Ureter (tissue), 1 donor: Measurements from ENCODE around the gene KRT32. TPM values are rescaled to one million over a fixed set of nuclear protein-coding genes. Genes with fewer than 3 reads are reported as not detected.
"Not testable (repeated sequence)": the region's sequence is repeated elsewhere in the genome, so short reads cannot be mapped to it uniquely, and the experiment has no call there.

Experiments used
- DNase-seq: peaks from one replicate; pipeline ENCODE4 v3.0.0-alpha.2; 2020; ENCODE audit warnings: low spot score
- total RNA-seq: library from RNA; stranded (reverse); gene quantifications from one replicate; pipeline ENCODE4 v1.2.4, GENCODE V29; 2023
- donor health status: DM: yes; HTN: yes; CAD: no.

Gene KRT32
- total RNA-seq, 1 donor from 2014 or later, result not detected

DNA sequence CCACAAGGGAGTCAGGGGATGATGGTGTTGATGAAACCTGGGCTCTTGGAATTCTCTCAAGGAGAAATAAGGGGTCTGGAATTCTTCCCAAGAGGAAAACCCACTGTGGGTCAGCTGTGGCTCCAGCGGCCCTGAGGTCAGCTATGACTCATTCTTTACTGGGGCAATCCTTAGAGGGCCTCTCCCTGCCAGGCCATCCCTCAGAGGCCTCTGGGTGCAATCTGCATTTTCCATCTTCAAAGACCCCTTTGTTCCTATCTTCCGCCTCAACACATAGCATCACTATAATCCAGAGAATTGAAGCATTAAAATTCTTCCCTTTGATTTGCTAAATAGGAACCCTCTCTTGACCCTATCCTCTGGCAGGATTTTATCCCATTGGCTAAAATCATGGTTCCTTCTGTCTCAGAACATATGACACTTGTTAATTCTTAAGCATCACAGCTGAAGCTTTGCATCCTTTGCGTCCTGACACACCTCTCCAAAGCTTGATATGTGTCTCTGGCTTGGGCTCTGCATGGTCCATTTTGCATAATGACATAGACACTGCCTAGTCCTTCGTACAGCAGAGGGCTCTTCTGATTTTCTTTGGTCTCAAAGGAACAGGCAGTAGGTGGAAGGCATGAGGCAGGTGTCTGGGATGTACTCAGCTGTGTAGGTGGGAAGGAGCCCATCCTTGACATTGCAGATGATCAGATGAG lies 38.4 kb downstream of the KRT32 start:
- DNase-seq, result no peak

DNA sequence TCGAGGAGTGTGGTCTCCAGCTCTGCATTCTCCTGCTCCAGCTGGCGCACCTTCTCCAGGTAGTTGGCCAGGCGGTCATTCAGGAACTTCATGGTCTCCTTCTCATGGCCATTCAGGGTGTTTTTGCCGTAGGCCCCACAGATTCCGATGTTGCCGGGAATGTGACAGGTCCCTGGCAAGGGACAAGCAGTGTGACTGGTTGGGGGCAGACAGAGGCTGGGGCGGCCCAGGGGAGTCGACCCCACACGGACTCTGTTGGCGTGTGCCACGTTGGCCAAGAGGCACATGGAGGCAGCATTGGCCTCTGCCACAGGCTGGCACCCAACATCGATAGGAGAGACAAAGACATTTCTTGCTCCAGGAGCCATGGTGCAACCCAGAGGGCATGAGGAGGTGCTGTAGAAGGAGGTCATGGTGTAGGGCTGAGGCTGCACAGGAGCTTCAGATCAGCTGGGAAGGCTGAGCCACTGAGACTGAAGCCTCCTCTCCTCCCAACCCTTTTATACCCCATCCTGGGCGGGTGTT lies 43.0 kb downstream of the KRT32 start, which contains the start of gene KRT37:
Gene KRT37 (minus strand): TSS at position 475 of the 525 bp plus-strand sequence. CDS start 62 bp downstream, at position 413.
- DNase-seq, result no peak

DNA sequence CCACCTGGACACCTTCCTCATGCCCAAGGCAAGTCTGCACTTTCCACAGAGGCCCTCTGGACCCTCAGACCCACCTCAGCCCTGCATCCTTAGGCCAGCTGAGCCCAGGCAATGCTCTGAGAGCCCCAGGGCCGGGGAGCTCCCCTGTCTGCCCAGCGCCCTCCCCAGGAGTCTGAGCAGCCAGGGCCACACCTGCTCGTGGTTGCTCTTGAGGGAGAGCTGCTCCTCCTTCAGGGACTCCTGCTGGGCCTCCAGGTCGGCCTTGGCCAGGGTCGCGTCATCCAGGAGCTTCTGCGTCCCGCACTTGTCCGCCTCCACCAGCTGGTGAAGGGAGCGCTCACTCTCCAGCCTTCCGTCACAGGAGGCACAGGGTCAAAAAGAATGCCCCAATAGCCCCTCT lies 44.6 kb downstream of the KRT32 start:
- not testable (repeated sequence) for DNase-seq

DNA sequence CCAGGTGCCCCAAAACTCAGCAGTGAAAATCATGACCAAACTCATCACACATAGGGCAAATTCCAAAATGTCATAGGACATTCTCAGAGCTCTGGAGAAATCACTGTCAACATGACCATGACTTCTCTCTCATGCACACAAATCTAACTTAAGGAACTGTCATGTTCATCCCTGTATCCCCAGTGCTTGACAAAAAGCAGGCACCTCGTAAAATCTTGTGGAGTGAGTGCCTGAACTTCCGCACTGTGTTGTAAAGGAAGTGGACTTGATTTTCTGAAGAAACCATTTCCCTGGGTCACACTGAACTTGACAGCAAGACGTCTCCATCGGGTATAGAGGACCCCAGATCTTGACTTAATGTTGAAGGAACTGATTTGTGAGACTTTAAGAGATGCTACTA lies 45.6 kb downstream of the KRT32 start:
- no peak for DNase-seq

GRCh38 chr17:41421116-41421515 lies 46.1 kb downstream of the KRT32 start:
- peak; percentile 52 for DNase-seq

- DNase-seq, result no peak
Observed at GRCh38 chr17:41420134-41420533, 47.1 kb downstream of the KRT32 start.

DNA sequence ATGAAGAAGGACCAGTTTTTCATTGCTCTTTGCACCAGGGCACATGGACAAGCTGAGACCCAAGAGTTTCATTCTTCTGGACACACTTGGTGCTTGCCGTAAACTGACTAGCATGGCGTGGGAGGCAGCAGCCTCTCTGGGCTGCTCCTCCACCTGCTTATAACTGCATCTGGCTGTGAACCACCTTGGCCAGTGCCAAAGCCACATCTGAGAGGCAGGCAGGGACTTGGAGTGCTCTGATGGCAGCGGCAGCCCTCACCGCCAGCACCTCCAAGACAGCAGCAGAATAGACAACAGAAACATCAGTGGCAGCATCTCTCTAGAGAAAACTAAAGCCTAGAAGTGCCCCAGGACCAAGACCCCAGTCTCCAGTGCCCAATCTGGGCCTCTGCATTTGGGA lies 47.5 kb downstream of the KRT32 start:
- DNase-seq, result no peak

GRCh38 chr17:41418116-41418860 lies 48.9 kb downstream of the KRT32 start:
- DNase-seq, result no peak

DNA sequence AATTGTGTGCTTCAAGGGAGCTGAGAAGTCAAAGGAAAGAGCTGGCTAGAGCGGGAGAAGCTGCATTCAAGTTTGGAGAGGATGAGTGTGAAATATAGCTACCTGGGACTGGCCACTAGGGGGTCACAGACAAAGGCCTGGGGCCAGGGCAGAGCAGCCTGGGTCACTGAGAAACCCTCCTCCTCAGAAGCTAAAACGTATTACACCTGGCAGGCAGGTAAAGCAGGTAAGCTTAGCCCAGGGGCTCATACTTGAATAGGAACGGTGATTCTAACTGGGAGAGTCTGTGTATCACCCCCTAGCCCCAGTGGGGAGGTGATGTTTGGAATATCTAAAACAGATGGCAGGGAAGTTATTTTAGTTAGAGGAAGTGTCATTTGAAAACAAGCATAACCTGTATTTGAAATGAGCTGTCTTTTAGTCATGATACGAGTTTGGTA lies 49.6 kb downstream of the KRT32 start:
- no peak for DNase-seq

- no peak for DNase-seq
Observed at GRCh38 chr17:41417127-41417526, 50.1 kb downstream of the KRT32 start.

GRCh38 chr17:41416479-41416878 lies 50.7 kb downstream of the KRT32 start:
- no peak for DNase-seq

GRCh38 chr17:41415833-41416335 lies 51.3 kb downstream of the KRT32 start:
- DNase-seq, result no peak

GRCh38 chr17:41415411-41415810 lies 51.8 kb downstream of the KRT32 start:
- no peak for DNase-seq

GRCh38 chr17:41413982-41414381 lies 53.2 kb downstream of the KRT32 start:
- no peak for DNase-seq

- no peak for DNase-seq
Observed at GRCh38 chr17:41413353-41413957, 53.7 kb downstream of the KRT32 start.

DNA sequence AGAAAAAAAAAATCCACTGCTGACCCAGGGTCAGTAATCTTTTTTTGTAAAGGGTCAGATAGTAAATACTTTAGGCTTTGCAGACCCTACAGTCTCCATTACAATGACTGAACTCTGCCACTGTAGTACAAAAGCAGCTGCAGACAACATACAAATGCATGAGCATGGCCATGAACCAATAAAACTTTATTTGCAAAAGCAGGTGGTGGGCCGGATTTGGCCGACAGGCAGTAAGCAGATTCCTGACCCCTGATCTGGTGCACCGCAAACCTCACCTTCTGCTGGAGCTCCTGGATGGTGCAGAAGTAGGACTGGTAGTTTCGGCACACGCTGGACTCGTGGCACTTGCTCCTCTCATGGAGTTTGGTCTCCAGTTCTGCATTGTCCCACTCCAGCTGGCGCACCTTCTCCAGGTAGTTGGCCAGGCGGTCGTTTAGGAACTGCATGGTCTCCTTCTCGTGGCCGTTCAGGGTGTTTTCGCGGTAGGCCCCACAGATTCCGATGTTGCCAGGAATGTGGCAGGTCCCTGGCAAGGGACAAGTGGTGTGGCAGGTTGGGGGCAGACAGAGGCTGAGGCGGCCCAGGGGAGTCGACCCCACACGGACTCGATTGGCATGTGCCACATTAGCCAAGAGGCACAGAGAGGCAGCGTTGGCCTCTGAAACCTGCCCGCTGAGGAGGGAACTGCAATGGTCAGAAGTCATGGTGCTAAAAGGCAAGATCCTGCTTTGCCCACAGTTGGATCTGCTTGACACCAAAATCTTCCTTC lies 55.9 kb downstream of the KRT32 start:
- no peak for DNase-seq

Other genes with a start within 250 kb of the KRT32 start
- not detected for gene KRTAP9-2, start 240.7 kb downstream of the KRT32 start, total RNA-seq
- not detected for gene KRTAP9-3, start 234.9 kb downstream of the KRT32 start, total RNA-seq
- gene KRTAP9-8, start 229.4 kb downstream of the KRT32 start, total RNA-seq, result not detected
- gene KRTAP9-4, start 217.7 kb downstream of the KRT32 start, total RNA-seq, result not detected
- gene KRTAP9-9, start 212.0 kb downstream of the KRT32 start, total RNA-seq, result not detected
- not detected for gene KRTAP9-6, start 202.0 kb downstream of the KRT32 start, total RNA-seq
- gene KRTAP9-7, start 191.7 kb downstream of the KRT32 start, total RNA-seq, result not detected
- gene KRTAP29-1, start 164.5 kb downstream of the KRT32 start, total RNA-seq, result not detected
- not detected for gene KRTAP16-1, start 158.1 kb downstream of the KRT32 start, total RNA-seq
- gene KRTAP17-1, start 151.7 kb downstream of the KRT32 start, total RNA-seq, result not detected
- gene KRT33A, start 116.6 kb downstream of the KRT32 start, total RNA-seq, result not detected
- not detected for gene KRT33B, start 97.6 kb downstream of the KRT32 start, total RNA-seq
- not detected for gene KRT34, start 85.1 kb downstream of the KRT32 start, total RNA-seq
- not detected for gene KRT31, start 69.8 kb downstream of the KRT32 start, total RNA-seq
- gene KRT37, start 42.8 kb downstream of the KRT32 start, total RNA-seq, result not detected
- gene KRT38, start 26.4 kb downstream of the KRT32 start, total RNA-seq, result not detected
- gene KRT35, start 13.8 kb upstream of the KRT32 start, total RNA-seq, result not detected
- not detected for gene KRT36, start 22.5 kb upstream of the KRT32 start, total RNA-seq
- 2,358 TPM for gene KRT13, start 38.2 kb upstream of the KRT32 start, total RNA-seq
- gene KRT15, start 51.5 kb upstream of the KRT32 start, total RNA-seq, result 147 TPM
- 2,124 TPM for gene KRT19, start 60.9 kb upstream of the KRT32 start, total RNA-seq
- gene KRT9, start 104.7 kb upstream of the KRT32 start, total RNA-seq, result not detected
- gene KRT14, start 119.5 kb upstream of the KRT32 start, total RNA-seq, result 0.52 TPM
- 0.73 TPM for gene KRT16, start 145.4 kb upstream of the KRT32 start, total RNA-seq
- gene KRT17, start 157.2 kb upstream of the KRT32 start, total RNA-seq, result 223 TPM
- gene EIF1, start 221.5 kb upstream of the KRT32 start, total RNA-seq, result 1,012 TPM
- gene GAST, start 244.9 kb upstream of the KRT32 start, total RNA-seq, result not detected